T-cell (primary cell): ENCODE measurements around the gene EID1. TPM values are rescaled to one million over a fixed set of nuclear protein-coding genes. Genes with fewer than 3 reads are reported as not detected.

Experiments
- ATAC-seq, 4 experiments: fragments of 200-7000 bp in 3 of 4; fragments of 150-1000 bp in 1 of 4; cut with Tn5 transposase; replicated peaks in 1 of 4; 1 replicate in 3 of 4; 2 replicates in 1 of 4; pipeline ENCODE4 v1.10.0; 2021; ENCODE audit warnings: moderate library complexity in 3 of 4, mild to moderate bottlenecking in 2 of 4, moderate number of reproducible peaks in 1 of 4
- CTCF ChIA-PET, 2 donors: fragments of 300-600 bp; sonication (Branson Sonifier 250); formaldehyde crosslinking; loops; one replicate each; lab custom pipeline; 2022; ENCODE audit warnings: antibody characterized with exemption in 2 of 2; lab: Charles Lee
- POLR2A ChIA-PET, 2 donors: fragments of 300-600 bp; sonication (Branson Sonifier 250); formaldehyde crosslinking; loops; one replicate each; lab custom pipeline; 2022; ENCODE audit warnings: antibody characterized with exemption in 2 of 2; lab: Charles Lee
- DNase-seq, 35 experiments: peaks; one replicate each; pipeline versions ENCODE4 v3.0.0 to v3.0.0-alpha.2; 2013 to 2023
- H3K27ac ChIP-seq: one replicate; pipeline ENCODE4 v1.5.1; 2013; ENCODE audit warnings: low read length
- H3K27me3 ChIP-seq, 2 experiments: replicated peaks in 1 of 2; 1 replicate in 1 of 2; 2 replicates in 1 of 2; pipeline versions ENCODE4 v1.6.1 to v1.7.0; 2013; ENCODE audit warnings: low read length in 1 of 2, mixed read lengths in 1 of 2; ENCODE audit not compliant: control insufficient read depth in 2 of 2, insufficient read depth in 2 of 2; ENCODE audit errors: extremely low read depth in 1 of 2
- H3K36me3 ChIP-seq, 2 donors: 1 replicate in 1 of 2; 2 replicates in 1 of 2; pipeline versions ENCODE4 v1.6.1 to v1.7.0; 2013; ENCODE audit warnings: low read length in 1 of 2; ENCODE audit not compliant: control insufficient read depth in 2 of 2, insufficient read depth in 1 of 2; ENCODE audit errors: extremely low read depth in 1 of 2
- H3K4me1 ChIP-seq, 2 experiments: 1 replicate in 1 of 2; 2 replicates in 1 of 2; pipeline versions ENCODE4 v1.6.1 to v1.7.0; 2013; ENCODE audit warnings: low read length in 2 of 2, mixed read lengths in 1 of 2; ENCODE audit not compliant: insufficient read depth in 2 of 2, control insufficient read depth in 1 of 2; ENCODE audit errors: extremely low read depth in 1 of 2
- H3K4me3 ChIP-seq, 2 donors: 1 replicate in 1 of 2; 2 replicates in 1 of 2; pipeline versions ENCODE4 v1.5.1 to v1.7.0; 2013; ENCODE audit warnings: mild to moderate bottlenecking in 2 of 2, low read length in 1 of 2, moderate library complexity in 1 of 2; ENCODE audit not compliant: control insufficient read depth in 1 of 2; ENCODE audit errors: extremely low read depth in 1 of 2
- H3K9me3 ChIP-seq: 2 replicates; pipeline ENCODE4 v1.7.0; 2013
- H3K27ac Mint-ChIP-seq, 2 donors: one replicate each; pipeline ENCODE4 v1.8.0; 2020 to 2021; ENCODE audit warnings: mild to moderate bottlenecking in 2 of 2, mixed read lengths in 2 of 2
- H3K27me3 Mint-ChIP-seq, 2 donors: one replicate each; pipeline ENCODE4 v1.8.0; 2021 to 2022; ENCODE audit warnings: mixed read lengths in 2 of 2
- H3K36me3 Mint-ChIP-seq: one replicate; pipeline ENCODE4 v1.8.0; 2021; ENCODE audit warnings: mixed read lengths
- H3K4me1 Mint-ChIP-seq, 3 donors: one replicate each; pipeline ENCODE4 v1.8.0; 2020 to 2022; ENCODE audit warnings: mixed read lengths in 3 of 3, mild to moderate bottlenecking in 1 of 3
- H3K4me3 Mint-ChIP-seq, 3 donors: one replicate each; pipeline ENCODE4 v1.8.0; 2020 to 2022; ENCODE audit warnings: mild to moderate bottlenecking in 3 of 3, mixed read lengths in 3 of 3, moderate library complexity in 3 of 3
- H3K9me3 Mint-ChIP-seq, 3 donors: one replicate each; pipeline ENCODE4 v1.8.0; 2020 to 2022; ENCODE audit warnings: mixed read lengths in 3 of 3
- WGBS: methylation state at CpG from one replicate; pipeline ENCODE4 v1.1.5; 2013; ENCODE audit warnings: missing lambda C conversion rate; ENCODE audit not compliant: insufficient coverage; 5-methylcytosine and 5-hydroxymethylcytosine counted together
- total RNA-seq, 35 experiments: library from RNA in 6 of 35; stranded (reverse) in 6 of 35; fragments of 120-200 nt in 1 of 35; gene quantifications; one replicate each; pipeline versions ENCODE4 v1.2.1 to v1.2.4 and lab custom pipeline; 2013 to 2026

The EID1 gene
- 10 to 100 TPM; 43.4 to 82.0 (median 74.4) TPM for total RNA-seq
- total RNA-seq (2013), result 125 TPM
- total RNA-seq (lab: John Stamatoyannopoulos, UW), result 71.6 to 209 (median 114) reads per million in 29 experiments

GRCh38 chr15:48877630-48878595 is at the start of gene EID1:
TSS of gene EID1 (plus strand) at chr15:48878134. CDS start at chr15:48878177, 43 bp downstream.
- H3K9me3 Mint-ChIP-seq, result peaks cover 0 to 2% (median 0%) of the 10 kb centered on the region in 3 donors
- no peaks in the 10 kb centered on the region for H3K9me3 ChIP-seq
- peaks cover 8% of the 10 kb centered on the region for H3K36me3 Mint-ChIP-seq
- ATAC-seq (peak; percentile 93 to 98 (median 95)), DNase-seq (peak; percentile 82 to 97 (median 90))
- WGBS, result under 1% methylated on average over 57 of the region's 58 CpGs
- ChIA-PET CTCF (interaction anchor here (0.6 to 2.3 kb wide), 17 partner anchors 11 to 1760 kb away, joined by 3 to 34 read pairs (median 4); partner anchors contain the start of genes CEP152 (in 1 of the 2), COPS2 (in 1 of the 2) and GALK2 (in 1 of the 2)), POLR2A (interaction anchor here (0.5 to 1.5 kb wide), 12 partner anchors 16 to 1547 kb away, joined by 3 to 11 read pairs (median 4); partner anchors contain the start of genes CEP152 (in 1 of the 2), COPS2 (in 1 of the 2), GALK2 (in 1 of the 2) and USP8 (in 1 of the 2))
- H3K4me3 ChIP-seq, result peak within 1 kb of the TSS; percentile 65 to 84
- H3K4me1 ChIP-seq, result peaks cover 7 to 13% of the 10 kb centered on the region in 2 experiments
- H3K36me3 ChIP-seq, result no peaks in the 10 kb centered on the region
- H3K27me3 ChIP-seq, result peaks cover 0 to 4% of the 10 kb centered on the region in 2 experiments
- peak within 1 kb of the TSS; percentile 97 to 98 for H3K27ac Mint-ChIP-seq
- H3K4me1 Mint-ChIP-seq, result peaks cover 20 to 31% (median 29%) of the 10 kb centered on the region in 3 donors
- peak within 1 kb of the TSS; percentile 96 to 99 (median 97) for H3K4me3 Mint-ChIP-seq
- H3K27ac ChIP-seq, result peak within 1 kb of the TSS; percentile 83
- peaks cover 12 to 14% of the 10 kb centered on the region in 2 donors for H3K27me3 Mint-ChIP-seq

GRCh38 chr15:48828471-48828870 is 49.5 kb upstream of the EID1 start:
- Histone ChIP-seq H3K27ac (no peak overlapping the region), H3K27me3 (no peaks in the 10 kb centered on the region), H3K36me3 (no peaks in the 10 kb centered on the region), H3K4me1 (no peaks in the 10 kb centered on the region), H3K4me3 (no peak overlapping the region), H3K9me3 (no peaks in the 10 kb centered on the region)
- Mint-ChIP-seq H3K27me3 (peaks cover 13 to 23% of the 10 kb centered on the region in 2 donors), H3K36me3 (no peaks in the 10 kb centered on the region), H3K9me3 (peaks cover 11 to 14% (median 12%) of the 10 kb centered on the region in 3 donors), H3K27ac (no peak overlapping the region), H3K4me3 (no peak overlapping the region), H3K4me1 (no peaks in the 10 kb centered on the region)
- ATAC-seq (no peak), DNase-seq (no peak)
- CTCF ChIA-PET, result no interaction called here
- no CpG with 5 or more reads among the region's 4 CpGs for WGBS
- POLR2A ChIA-PET, result interaction anchor here in 1 of 2 donors (0.8 kb wide), 1 partner anchor 549 kb away, joined by 5 read pairs; no protein-coding TSS in a partner anchor

GRCh38 chr15:48828906-48829305 is 49.0 kb upstream of the EID1 start:
- Mint-ChIP-seq H3K27me3 (peaks cover 13 to 25% of the 10 kb centered on the region in 2 donors), H3K36me3 (no peaks in the 10 kb centered on the region), H3K27ac (no peak overlapping the region), H3K4me1 (no peaks in the 10 kb centered on the region), H3K4me3 (no peak overlapping the region), H3K9me3 (peaks cover 13 to 15% (median 15%) of the 10 kb centered on the region in 3 donors)
- Histone ChIP-seq H3K36me3 (no peaks in the 10 kb centered on the region), H3K27me3 (no peaks in the 10 kb centered on the region), H3K9me3 (no peaks in the 10 kb centered on the region), H3K4me1 (no peaks in the 10 kb centered on the region), H3K27ac (no peak overlapping the region), H3K4me3 (no peak overlapping the region)
- no peak for DNase-seq
- ChIA-PET POLR2A (interaction anchor here in 1 of 2 donors (0.8 kb wide), 1 partner anchor 548 kb away, joined by 5 read pairs; no protein-coding TSS in a partner anchor), CTCF (no interaction called here)
- ATAC-seq, result no peak

- peaks cover 13 to 15% (median 15%) of the 10 kb centered on the region in 3 donors for H3K9me3 Mint-ChIP-seq
- H3K4me1 ChIP-seq, result no peaks in the 10 kb centered on the region
- ChIA-PET POLR2A (no interaction called here), CTCF (no interaction called here)
- H3K27ac ChIP-seq, result no peak overlapping the region
- no peak overlapping the region for H3K4me3 Mint-ChIP-seq
- ATAC-seq (no peak), DNase-seq (no peak)
- H3K36me3 Mint-ChIP-seq, result no peaks in the 10 kb centered on the region
- peaks cover 26 to 37% of the 10 kb centered on the region in 2 donors for H3K27me3 Mint-ChIP-seq
- H3K9me3 ChIP-seq, result no peaks in the 10 kb centered on the region
- no peak overlapping the region for H3K27ac Mint-ChIP-seq
- H3K4me1 Mint-ChIP-seq, result no peaks in the 10 kb centered on the region
- H3K36me3 ChIP-seq, result no peaks in the 10 kb centered on the region
- H3K4me3 ChIP-seq, result no peak overlapping the region
- H3K27me3 ChIP-seq, result peaks cover 0 to 11% of the 10 kb centered on the region in 2 experiments
These were observed 45.3 kb upstream of the EID1 start for GRCh38 chr15:48832648-48833047.

GRCh38 chr15:48833526-48834239 is 44.3 kb upstream of the EID1 start:
- ChIA-PET POLR2A (no interaction called here), CTCF (no interaction called here)
- peaks cover 27 to 38% of the 10 kb centered on the region in 2 donors for H3K27me3 Mint-ChIP-seq
- H3K9me3 Mint-ChIP-seq, result peaks cover 13 to 15% (median 15%) of the 10 kb centered on the region in 3 donors
- no peaks in the 10 kb centered on the region for H3K4me1 ChIP-seq
- no peak for ATAC-seq
- no peaks in the 10 kb centered on the region for H3K36me3 ChIP-seq
- H3K27ac ChIP-seq, result no peak overlapping the region
- H3K36me3 Mint-ChIP-seq, result no peaks in the 10 kb centered on the region
- H3K27ac Mint-ChIP-seq, result no peak overlapping the region
- H3K4me3 ChIP-seq, result no peak overlapping the region
- peaks cover 0 to 11% of the 10 kb centered on the region in 2 experiments for H3K27me3 ChIP-seq
- no peak for DNase-seq
- no peaks in the 10 kb centered on the region for H3K9me3 ChIP-seq
- no peak overlapping the region for H3K4me3 Mint-ChIP-seq
- no peaks in the 10 kb centered on the region for H3K4me1 Mint-ChIP-seq

- H3K9me3 Mint-ChIP-seq, result peaks cover 13 to 15% (median 15%) of the 10 kb centered on the region in 3 donors
- CTCF ChIA-PET, result interaction anchor here in 1 of 2 donors (0.5 kb wide), 1 partner anchor 26 kb away, joined by 3 read pairs; no protein-coding TSS in a partner anchor
- no peak for ATAC-seq
- H3K36me3 Mint-ChIP-seq, result no peaks in the 10 kb centered on the region
- H3K27me3 Mint-ChIP-seq, result peaks cover 23 to 36% of the 10 kb centered on the region in 2 donors
- H3K27ac Mint-ChIP-seq, result no peak overlapping the region
- Histone ChIP-seq H3K27ac (no peak overlapping the region), H3K4me1 (no peaks in the 10 kb centered on the region), H3K9me3 (no peaks in the 10 kb centered on the region), H3K36me3 (no peaks in the 10 kb centered on the region), H3K27me3 (peaks cover 0 to 11% of the 10 kb centered on the region in 2 experiments), H3K4me3 (no peak overlapping the region)
- POLR2A ChIA-PET, result no interaction called here
- no peaks in the 10 kb centered on the region for H3K4me1 Mint-ChIP-seq
- no peak for DNase-seq
- H3K4me3 Mint-ChIP-seq, result no peak overlapping the region
- 91% methylated on average over 4 of the region's 5 CpGs for WGBS
These were observed 43.2 kb upstream of the EID1 start for GRCh38 chr15:48834756-48835155.
